Raji (cell line): ENCODE results near the gene STX8.

Experiments
- POLR2A ChIP-seq: IDR thresholded peaks from 2 replicates; pipeline ENCODE4 v1.6.1; 2011; ENCODE audit warnings: low read depth, low read length, control low read depth; ENCODE audit not compliant: insufficient read depth

The STX8 gene

DNA sequence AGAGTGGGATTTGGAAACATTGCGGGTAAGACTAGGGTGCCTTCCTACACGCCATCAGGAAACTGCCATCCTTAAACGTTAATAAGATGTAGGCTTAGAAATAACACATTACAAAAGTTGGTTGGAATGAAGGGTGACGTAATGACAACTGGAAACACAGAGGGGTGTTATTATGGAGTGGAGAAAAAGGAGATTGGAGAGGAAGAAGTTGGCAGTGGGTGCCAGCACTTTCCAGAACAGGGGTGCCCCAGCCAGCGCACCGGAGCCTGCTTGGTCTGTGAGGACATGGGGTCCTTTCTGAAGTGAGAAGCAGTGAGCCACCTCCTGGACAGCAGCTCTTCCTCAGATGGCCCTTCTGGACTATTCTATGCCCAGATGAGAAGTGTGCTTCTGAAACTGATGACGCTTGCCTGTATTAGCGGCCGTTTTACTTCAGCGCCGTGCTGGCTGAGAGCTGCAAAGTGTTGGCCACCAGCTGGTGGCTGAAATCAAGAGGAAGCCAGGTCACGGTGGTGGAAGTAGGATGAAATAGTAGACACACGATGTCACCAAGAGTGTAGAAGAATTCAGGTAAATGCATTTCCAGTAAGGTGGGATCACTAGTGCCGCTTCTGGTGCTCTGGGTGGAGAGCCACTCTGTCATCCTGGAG lies 309.5 kb downstream of the STX8 start:
- no peak for TF ChIP-seq POLR2A

DNA sequence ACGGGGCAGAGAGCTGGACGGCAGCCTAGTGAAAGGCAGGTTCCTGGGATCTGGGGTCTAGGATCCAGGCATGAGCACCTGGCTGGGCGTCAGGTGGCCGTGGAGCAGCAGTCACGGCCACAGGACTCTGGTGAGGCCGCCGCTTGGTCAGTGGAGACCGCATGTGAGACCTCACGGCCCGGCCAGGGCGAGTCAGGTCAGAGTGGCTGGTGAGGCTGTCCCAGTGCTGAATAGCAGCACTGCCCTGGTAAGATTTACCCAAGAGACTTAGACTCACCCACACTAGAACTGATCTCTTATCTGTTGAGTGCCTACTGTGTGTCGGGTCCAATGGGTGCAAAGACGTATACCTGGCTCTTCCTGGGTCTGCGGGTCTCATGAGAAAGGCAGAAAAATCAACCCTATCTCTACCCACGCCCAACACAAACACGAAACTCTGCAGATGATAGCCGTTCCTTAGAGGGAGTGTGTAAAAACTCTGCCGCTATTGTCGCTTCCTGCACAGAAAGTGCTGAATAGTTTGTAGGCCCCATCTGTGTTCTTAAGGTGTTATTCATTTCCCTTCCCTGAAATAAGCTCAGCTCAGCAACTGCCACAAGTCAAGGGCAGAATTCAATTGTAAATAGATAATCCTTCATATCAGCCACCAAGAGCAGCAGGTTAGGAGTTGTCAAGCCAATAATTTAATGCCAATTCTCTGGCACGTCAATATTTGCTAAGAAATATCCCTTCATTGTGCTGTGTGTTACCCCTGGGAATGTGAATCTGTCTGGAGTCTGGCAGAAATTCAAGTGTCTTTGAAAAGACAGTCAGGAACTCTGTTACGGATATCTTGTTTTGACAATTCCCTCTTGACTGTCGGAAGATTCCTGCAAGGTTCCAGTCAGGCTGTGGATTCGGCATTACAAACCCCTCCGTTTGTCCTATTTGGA lies 314.3 kb downstream of the STX8 start:
- TF ChIP-seq POLR2A = no peak

GRCh38 chr17:9259419-9259818 lies 316.2 kb downstream of the STX8 start:
- TF ChIP-seq POLR2A = no peak

DNA sequence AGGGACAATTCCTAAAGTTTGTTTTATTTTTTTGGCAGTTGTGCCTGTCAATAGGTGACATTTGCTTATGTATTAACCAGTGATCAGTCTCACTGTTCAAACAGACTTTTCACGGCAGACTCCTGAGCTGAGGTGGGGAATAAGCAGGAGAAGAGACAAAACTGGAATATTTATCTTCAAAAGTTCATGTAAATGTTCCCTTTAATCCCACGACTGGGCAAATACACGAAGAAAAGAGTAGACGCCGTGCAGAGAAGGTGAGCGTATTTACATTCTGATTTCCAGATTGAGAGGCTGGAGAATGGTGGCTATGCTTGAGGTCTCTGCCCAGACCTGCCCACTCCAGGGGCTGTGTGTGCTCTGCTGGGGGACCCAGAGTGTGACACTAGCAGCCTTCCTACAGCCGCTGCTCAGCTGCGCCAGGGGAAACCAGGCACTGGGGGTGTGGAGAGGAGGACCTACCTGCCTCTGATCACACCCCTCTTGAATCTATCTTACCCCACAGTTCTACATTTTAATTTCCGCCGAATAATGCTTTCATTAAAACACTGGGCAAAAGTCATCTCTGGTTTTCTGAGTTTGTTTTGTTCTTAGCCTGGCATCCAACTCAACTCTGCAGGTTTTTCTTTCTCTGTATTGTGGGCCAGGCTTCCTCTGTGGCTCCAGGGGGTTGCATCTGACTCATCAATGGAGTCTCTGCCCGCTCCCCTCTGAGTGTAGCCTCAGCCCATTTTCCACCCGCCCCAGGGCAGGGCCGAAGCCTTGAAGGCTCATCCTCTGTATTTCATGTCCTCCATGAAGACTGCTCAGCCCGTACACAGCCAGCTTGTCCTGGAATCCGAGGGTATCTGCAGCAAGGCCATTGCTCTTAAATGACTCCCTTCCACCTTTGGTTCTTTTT lies 317.3 kb downstream of the STX8 start:
- no peak for TF ChIP-seq POLR2A

DNA sequence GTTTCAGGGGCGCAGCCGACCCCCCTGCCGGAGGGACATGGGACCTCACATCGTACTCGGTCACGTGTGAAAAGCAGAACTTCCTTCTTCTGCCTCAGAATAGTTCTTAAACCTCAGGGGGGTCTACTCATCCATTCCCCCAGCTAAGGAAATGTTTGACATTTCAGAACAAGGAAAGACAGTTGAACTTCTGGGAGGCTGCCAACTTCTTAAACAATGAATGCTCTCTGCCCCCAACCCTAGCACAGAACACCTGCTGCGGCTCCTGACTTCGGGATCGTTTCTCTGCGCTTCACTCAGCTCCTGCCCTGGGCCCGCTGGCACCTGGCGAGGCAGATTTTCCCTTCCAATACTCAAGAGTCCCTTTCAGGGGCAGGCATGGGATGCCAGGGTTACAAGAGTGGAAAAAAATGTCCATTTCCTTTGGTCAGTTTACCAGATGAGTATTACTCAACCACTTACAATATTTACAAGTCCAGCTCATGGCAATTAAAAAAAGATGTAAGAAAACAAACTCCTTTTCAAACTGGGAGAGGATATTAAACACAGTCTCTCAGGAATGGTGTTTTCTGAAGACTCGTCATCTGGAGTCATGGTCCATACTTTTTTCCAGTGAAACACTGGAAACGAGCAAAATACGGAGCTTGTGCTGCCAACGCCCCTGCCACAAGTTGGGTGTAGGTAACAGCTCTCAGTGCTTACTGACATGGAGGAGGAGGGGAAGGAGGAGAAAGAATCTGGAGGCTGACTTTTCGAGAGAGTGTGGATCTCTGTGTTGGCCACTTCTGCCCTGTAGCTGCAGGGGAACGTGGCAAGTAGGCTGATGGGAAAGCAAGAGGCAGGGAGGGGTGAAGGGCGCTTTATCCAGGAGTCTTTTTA lies 318.6 kb downstream of the STX8 start:
- no peak for TF ChIP-seq POLR2A

DNA sequence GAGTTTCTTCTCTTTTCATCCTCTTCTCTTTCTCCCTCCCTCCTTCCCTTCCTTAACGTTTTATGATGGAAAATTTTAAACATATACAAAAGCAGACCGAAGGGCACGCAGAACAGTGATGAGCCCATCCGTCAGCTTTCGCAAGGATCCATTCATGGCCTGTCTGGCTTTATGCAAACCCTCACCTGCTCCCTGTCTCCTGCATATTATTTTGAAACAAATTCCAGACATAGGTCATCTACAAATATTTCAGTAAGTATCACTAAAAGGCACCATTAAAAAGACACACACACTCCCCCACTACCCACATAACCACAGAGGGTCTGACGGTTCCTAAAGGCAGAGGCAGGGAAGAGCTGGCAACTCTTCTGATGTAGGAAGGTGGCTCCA lies 319.3 kb downstream of the STX8 start:
- TF ChIP-seq POLR2A = no peak

- no peak for TF ChIP-seq POLR2A
Measured at GRCh38 chr17:9255833-9256232, 319.8 kb downstream of the STX8 start.

GRCh38 chr17:9254841-9255240 lies 320.8 kb downstream of the STX8 start:
- TF ChIP-seq POLR2A = no peak

DNA sequence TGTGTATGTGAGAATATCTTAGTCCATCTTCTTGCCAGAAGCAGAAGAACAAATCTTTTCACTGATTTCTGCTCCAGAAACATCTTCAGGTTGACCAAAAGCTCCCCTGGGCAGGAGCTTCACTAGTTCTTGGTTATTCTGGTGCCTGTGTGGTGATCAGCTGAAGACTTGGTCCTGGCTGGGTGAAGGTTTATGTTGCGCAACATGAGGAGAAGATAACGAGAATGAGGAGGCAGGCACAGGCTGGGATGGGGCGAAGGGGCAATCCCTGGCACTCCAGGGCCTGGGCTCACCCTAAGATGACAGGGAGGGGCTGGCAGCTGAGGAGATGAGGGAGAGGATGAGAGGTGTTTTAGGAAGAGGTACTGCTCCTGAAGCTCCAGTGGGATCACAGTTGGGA lies 322.3 kb downstream of the STX8 start:
- TF ChIP-seq POLR2A = no peak

- TF ChIP-seq POLR2A = no peak
Measured at GRCh38 chr17:9251273-9251672, 324.3 kb downstream of the STX8 start.

DNA sequence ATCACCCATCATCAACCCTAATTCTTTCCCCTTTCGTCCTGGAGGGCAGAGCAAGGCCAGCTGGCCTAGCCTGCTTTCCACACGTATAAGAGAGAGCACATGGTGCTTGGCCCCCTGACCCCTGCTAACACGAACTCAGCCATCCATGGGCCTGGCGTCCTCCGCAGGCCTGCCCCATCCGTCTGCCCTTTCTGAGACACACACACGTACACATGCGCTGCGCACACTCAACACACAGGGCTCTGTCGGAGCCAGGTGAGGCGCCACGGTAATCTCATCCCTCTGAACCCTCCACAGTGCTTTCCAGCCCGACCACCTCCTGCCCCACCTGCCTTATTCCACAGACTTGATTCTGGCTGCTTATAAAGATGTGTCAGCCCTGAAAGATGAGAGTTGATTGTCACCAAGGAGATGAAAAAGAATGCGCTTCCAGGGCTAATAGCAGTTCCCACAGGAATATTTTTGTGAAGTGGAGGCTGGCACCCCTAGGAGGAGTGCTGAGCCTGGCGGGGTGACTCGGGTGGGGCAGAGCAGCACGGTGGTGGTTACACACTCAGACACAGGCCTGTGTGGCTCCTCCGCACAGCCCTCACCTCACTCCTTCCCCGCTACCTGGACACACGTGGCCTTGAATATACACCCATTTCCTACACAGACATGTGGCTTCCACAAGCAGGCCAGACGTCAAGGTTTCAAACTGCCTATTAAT lies 326.2 kb downstream of the STX8 start:
- no peak for TF ChIP-seq POLR2A

DNA sequence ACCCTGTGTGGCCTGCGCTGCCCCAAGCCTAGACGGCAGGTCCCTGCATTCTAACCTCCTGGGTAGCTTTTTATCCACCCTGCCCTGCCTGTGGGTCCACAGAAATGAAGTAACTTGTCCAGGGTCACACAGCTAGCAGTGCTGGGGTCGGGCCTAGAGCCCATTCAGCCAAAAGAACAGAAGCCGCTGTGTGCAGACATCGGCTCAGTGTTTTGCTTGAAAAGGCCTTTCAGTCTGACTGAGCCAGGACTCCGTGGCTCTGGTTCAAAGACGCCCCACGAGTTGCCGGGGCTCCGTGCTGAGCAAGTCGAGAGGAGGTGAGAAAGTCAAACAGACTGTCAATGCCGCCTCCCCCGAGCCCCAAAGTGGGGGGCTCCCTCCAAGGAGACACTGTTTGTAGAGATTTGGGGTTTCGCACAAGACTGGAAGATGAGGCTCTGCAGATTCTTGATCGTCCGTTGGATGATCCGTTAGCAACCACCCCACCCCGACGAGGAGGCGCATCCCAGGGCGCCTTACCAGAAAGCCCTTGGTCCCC lies 328.1 kb downstream of the STX8 start:
- no peak for TF ChIP-seq POLR2A
